Nasal cavity respiratory epithelium epithelial cell of viscerocranial mucosa (primary cell): ENCODE measurements around the gene CACNG3. TPM values are rescaled to one million over a fixed set of nuclear protein-coding genes. Genes with fewer than 3 reads are reported as not detected.

Source experiments
- total RNA-seq: library from RNA; depleted of rRNA; stranded (reverse); fragments of >200 nt; gene quantifications from 2 replicates; pipeline ENCODE4 v1.2.3, GENCODE V29; 2014

The CACNG3 gene
- total RNA-seq: not detected in 2 replicates

DNA sequence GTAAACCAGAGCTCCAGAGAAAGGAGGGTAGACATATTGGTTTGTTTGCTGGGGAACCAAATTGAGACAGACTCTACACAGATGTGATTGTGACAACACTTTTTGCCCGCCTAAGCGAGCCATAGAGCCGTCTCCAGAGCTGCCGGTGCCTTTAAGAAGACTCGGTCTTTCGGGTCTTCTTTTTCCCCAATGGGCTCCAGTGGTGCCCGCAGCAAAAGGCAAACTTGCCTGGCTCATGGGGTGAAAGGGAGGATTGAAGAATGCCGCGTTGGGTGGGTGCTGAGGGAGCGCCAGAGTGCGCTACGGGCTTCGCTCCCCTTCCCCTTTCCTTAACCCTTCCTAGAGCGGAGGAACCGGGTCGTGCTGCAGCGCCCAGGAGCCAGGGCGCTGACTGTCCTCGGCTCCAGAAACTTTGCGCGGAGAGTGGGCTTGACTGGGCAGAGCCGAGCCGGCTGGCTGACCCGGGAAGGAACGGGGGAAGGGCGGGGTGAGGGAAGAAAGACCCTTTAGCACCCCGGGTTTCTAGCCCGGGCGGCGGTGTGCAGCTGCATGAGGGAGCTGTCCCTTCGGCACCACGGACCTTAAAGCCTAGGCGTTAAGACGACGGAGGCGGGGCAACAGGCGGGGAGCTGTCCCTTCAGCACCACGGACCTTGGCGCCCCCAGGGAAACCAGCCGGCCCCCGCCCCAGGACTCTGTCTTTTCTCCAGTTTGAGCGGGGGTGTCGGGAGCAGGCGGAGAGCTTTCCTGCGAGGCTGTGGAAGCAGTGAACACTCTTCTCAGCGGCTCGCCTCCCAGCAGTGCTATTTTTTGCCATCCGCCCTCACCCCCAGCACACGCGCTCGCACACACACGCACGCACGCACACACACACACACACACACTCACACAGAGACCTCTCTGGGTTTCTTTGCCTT lies at the start of gene CACNG3:
CACNG3 (plus strand) TSS at position 880 of the 916 bp plus-strand sequence. CDS start 420 bp downstream, outside the sequence.

